Thymus (tissue), 11 donors: ENCODE data around the gene PRSS56. TPM values are rescaled to one million over a fixed set of nuclear protein-coding genes. Genes with fewer than 3 reads are reported as not detected.
A peak's percentile ranks its signal among the peaks of the same experiment; 100 is the strongest.

Experiments used
- DNase-seq, 9 donors: peaks; one replicate each; pipeline ENCODE4 v3.0.0-alpha.2; 2013; ENCODE audit warnings: low spot score in 9 of 9, low read depth in 6 of 9, missing footprints in 1 of 9
- H3K27ac ChIP-seq, 2 donors: one replicate each; pipeline ENCODE4 v1.5.1; 2013; ENCODE audit warnings: control low read depth in 1 of 2, low read depth in 1 of 2, low read length in 1 of 2, mild to moderate bottlenecking in 1 of 2, moderate library complexity in 1 of 2
- H3K27me3 ChIP-seq, 2 donors: one replicate each; pipeline ENCODE4 v1.5.1; 2013; ENCODE audit warnings: low read length in 1 of 2; ENCODE audit not compliant: control insufficient read depth in 2 of 2, insufficient read depth in 1 of 2
- H3K36me3 ChIP-seq, 2 donors: one replicate each; pipeline ENCODE4 v1.5.1; 2013; ENCODE audit warnings: low read length in 1 of 2, mild to moderate bottlenecking in 1 of 2, moderate library complexity in 1 of 2; ENCODE audit not compliant: control insufficient read depth in 2 of 2, insufficient read depth in 2 of 2
- H3K4me1 ChIP-seq, 2 donors: one replicate each; pipeline ENCODE4 v1.5.1; 2013; ENCODE audit warnings: low read length in 2 of 2; ENCODE audit not compliant: control insufficient read depth in 2 of 2, insufficient read depth in 2 of 2
- H3K4me3 ChIP-seq, 2 donors: one replicate each; pipeline ENCODE4 v1.5.1; 2013; ENCODE audit warnings: low read length in 2 of 2, control low read depth in 1 of 2, mild to moderate bottlenecking in 1 of 2
- H3K9me3 ChIP-seq, 2 donors: one replicate each; pipeline ENCODE4 v1.5.1; 2013; ENCODE audit warnings: low read length in 1 of 2, mild to moderate bottlenecking in 1 of 2; ENCODE audit not compliant: control insufficient read depth in 2 of 2, insufficient read depth in 1 of 2
- WGBS: extraction: QIAGEN DNeasy Blood & Tissue Kit; methylation state at CpG from one replicate; pipeline ENCODE4 v1.1.7; 2013; 5-methylcytosine and 5-hydroxymethylcytosine counted together
- polyA plus RNA-seq: library from polyadenylated mRNA; stranded (reverse); fragments of 200-250 nt; gene quantifications from one replicate; pipeline ENCODE4 v1.2.3, GENCODE V29; 2013
- total RNA-seq: library from RNA; stranded (reverse); fragments of 120-200 nt; gene quantifications from one replicate; pipeline ENCODE4 v1.2.4, GENCODE V29; 2013
- donor health status: healthy.

Gene PRSS56
- total and polyA plus RNA-seq, 2 donors, result 0.09 to 0.19 TPM

DNA sequence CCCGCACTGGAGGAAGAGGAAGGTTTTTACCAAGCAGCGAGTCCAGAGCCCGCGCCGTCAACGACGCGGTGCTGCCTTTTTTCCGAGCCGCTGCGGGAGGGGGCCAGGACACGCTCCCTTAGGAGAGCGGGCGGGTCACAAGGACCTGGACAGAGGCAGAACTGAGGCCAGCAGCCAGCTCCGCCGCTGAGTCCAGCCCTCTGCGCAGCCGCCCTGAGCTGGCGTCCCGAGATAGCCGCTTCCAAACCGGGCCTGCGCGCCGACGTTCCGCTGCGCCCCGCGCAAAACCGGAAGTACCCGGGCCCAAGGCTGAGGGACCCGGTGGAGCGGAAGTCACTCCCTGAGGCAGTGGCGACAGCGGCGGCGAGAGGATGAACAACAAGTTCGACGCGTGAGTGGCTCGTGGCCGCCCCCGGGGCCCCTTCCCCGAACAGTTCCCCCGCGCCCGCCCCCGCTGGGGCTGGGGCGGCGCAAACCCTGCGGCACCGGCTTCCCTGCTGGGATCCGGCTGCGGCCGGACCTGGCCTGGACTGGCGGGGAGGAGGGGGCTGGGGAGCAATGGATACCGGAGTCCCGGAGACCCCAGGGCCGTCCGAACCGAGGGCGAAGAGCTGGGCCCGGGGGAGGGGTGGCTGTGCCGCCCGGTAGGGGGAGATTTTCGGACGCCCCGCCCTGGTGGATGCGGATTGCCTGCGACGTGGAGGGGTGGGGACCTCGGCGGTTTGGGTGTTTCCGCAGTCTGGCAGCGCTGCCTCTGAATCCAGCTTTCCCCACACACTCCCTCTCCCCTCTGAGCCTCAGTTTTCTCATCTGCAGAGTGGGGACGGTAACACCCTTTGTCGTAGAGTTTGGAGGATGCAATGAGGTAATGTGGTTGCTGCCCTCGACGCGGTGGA lies 30.4 kb downstream of the PRSS56 start, which contains the start of the genes EIF4E2 and TIGD1:
Gene EIF4E2, plus strand, starts transcription at position 336 of the 896 bp plus-strand sequence. Its CDS starts 36 bp downstream, at position 372.
Gene TIGD1, minus strand, starts transcription at position 204 of the 896 bp plus-strand sequence. CDS start 675 bp downstream, outside the sequence.
- under 1% methylated on average over 81 of the region's 81 CpGs for WGBS
- peaks cover 13 to 18% of the 10 kb centered on the region in 2 donors for H3K4me1 ChIP-seq
- no peaks in the 10 kb centered on the region for H3K27me3 ChIP-seq
- H3K4me3 ChIP-seq, result peak within 1 kb of the TSS; percentile 93 to 99
- H3K36me3 ChIP-seq, result peaks cover 10 to 32% of the 10 kb centered on the region in 2 donors
- DNase-seq, result peak; percentile 74 to 95 (median 87)
- H3K27ac ChIP-seq, result peak within 1 kb of the TSS; percentile 95 to 99
- H3K9me3 ChIP-seq, result no peaks in the 10 kb centered on the region

DNA sequence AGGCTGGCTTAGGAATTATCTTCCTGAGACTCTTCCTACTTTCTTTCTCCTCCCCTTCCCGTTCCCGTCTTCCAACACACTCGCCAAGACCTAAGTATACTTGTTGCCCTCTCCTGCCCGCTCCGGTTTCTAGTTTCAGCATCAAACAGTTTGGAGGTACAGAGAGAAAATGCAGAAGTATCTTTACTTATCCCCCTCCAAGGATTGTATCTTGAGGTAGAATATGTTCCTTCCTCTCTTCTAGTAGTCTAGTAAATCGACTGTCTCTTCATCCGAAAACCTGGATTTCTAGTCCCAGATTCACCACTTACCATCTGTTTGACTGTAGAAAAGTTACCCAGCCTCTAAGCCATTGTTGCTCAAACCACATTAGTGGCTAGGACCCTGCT lies 31.1 kb downstream of the PRSS56 start:
- Histone ChIP-seq H3K4me1 (peaks cover 13 to 18% of the 10 kb centered on the region in 2 donors), H3K9me3 (no peaks in the 10 kb centered on the region), H3K36me3 (peaks cover 11 to 27% of the 10 kb centered on the region in 2 donors), H3K27ac (peak overlapping the region; percentile 62 to 95), H3K27me3 (no peaks in the 10 kb centered on the region), H3K4me3 (peak overlapping the region; percentile 93 to 99)
- DNase-seq, result peak in 1 of 9 donors; percentile 18
- 14% methylated on average over 7 of the region's 7 CpGs for WGBS

DNA sequence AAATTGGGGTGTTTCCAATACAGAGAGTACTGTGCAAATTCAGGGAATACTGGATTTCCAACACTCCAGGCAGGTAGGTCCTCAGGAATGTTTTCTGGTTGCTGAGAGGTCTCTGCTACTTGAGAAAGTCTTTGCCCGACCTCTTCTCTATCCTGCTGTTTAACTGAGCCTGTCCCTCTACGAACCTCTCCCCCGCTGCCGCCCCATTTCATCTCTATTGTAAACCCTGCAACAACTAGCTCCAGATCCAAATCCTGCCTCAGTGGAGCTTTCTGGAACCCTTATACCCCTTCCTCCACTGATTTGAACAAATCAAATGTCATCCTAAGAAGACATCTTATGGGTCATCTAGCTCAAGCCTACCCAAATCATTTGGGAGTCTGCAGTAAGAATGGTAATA lies 31.6 kb downstream of the PRSS56 start:
- no peak overlapping the region for H3K27ac ChIP-seq
- H3K36me3 ChIP-seq, result peaks cover 13 to 27% of the 10 kb centered on the region in 2 donors
- no peaks in the 10 kb centered on the region for H3K27me3 ChIP-seq
- H3K9me3 ChIP-seq, result no peaks in the 10 kb centered on the region
- peaks cover 13 to 18% of the 10 kb centered on the region in 2 donors for H3K4me1 ChIP-seq
- WGBS, result 98% methylated on average over 4 of the region's 4 CpGs
- peak overlapping the region in 1 of 2 donors; percentile 99 for H3K4me3 ChIP-seq
- DNase-seq, result no peak

DNA sequence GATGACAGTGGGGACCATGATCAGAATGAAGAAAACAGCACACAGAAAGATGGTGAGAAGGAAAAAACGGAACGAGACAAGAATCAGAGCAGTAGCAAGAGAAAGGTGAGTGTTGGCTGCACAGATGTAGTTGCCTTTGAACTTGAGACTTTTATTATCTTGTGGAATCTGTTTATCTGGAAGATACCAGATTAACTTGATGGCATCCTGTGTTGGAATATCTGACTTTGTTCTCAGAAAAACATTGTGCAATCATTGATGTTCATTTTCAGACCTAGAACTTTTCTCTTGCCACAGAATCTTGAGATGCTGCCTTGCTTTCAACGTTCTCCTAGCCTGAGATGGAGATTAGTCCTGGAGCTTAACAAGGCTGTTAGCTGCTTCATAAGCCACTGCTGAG lies 36.2 kb downstream of the PRSS56 start:
- Histone ChIP-seq H3K4me1 (peaks cover 5 to 7% of the 10 kb centered on the region in 2 donors), H3K4me3 (no peak overlapping the region), H3K27me3 (no peaks in the 10 kb centered on the region), H3K36me3 (peaks cover 22 to 55% of the 10 kb centered on the region in 2 donors), H3K9me3 (no peaks in the 10 kb centered on the region), H3K27ac (no peak overlapping the region)
- DNase-seq, result no peak
- 95% methylated on average over 3 of the region's 3 CpGs for WGBS

DNA sequence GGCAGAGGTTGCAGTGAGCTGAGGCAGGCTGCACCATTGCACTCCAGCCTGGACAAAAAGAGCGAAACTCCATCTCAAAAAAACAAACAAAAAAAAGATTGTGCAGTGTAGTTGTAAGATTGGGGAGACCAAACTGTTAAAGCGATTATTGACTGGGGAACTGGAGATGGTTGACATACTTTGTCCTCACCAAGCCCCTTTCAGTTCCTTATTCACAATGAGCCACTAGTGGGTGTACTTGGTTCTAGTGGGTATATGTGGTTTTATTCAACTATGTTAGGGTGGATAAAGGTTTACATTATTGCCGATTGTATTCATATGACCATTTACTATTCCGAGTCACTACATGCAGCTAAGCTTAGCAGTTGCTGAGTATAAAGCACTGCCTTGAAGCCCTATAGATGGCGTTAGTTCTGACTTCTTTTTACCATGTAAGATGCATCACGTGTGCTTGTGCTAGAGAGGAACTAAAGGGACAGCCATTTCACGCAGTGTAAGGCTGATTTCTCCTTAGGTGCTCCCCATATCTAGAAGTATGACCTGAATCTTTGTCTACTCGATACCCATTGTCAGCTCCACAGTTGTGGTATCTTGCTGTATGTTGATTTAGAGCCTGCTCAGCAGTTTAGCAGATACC lies 42.4 kb downstream of the PRSS56 start:
- H3K27me3 ChIP-seq, result no peaks in the 10 kb centered on the region
- no peaks in the 10 kb centered on the region for H3K4me1 ChIP-seq
- H3K36me3 ChIP-seq, result peaks cover 41 to 72% of the 10 kb centered on the region in 2 donors
- H3K27ac ChIP-seq, result no peak overlapping the region
- no peak for DNase-seq
- H3K4me3 ChIP-seq, result no peak overlapping the region
- no peaks in the 10 kb centered on the region for H3K9me3 ChIP-seq
- 92% methylated on average over 8 of the region's 8 CpGs for WGBS

DNA sequence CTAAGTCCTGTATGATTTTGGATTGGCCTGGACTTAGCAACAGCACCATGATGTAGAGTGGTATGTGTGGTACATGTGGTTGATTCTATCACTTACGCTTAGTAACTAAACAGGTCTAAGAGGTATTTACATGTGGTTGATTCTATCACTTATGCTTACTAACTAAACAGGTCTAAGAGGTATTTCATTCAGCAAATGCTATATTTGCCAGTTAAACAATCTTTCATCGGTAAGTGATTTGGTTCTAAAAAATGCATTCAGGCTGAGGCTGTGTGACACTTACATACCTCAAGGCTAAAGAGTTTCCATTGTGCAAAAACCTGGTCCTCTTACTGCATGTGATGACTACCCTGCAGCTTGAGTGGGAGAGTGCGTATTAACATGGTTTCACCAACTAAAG lies 43.4 kb downstream of the PRSS56 start:
- no peak overlapping the region for H3K27ac ChIP-seq
- DNase-seq, result no peak
- H3K27me3 ChIP-seq, result no peaks in the 10 kb centered on the region
- no peaks in the 10 kb centered on the region for H3K4me1 ChIP-seq
- no peak overlapping the region for H3K4me3 ChIP-seq
- H3K9me3 ChIP-seq, result no peaks in the 10 kb centered on the region
- WGBS, result 50% methylated on average over 3 of the region's 3 CpGs
- H3K36me3 ChIP-seq, result peaks cover 42 to 72% of the 10 kb centered on the region in 2 donors

DNA sequence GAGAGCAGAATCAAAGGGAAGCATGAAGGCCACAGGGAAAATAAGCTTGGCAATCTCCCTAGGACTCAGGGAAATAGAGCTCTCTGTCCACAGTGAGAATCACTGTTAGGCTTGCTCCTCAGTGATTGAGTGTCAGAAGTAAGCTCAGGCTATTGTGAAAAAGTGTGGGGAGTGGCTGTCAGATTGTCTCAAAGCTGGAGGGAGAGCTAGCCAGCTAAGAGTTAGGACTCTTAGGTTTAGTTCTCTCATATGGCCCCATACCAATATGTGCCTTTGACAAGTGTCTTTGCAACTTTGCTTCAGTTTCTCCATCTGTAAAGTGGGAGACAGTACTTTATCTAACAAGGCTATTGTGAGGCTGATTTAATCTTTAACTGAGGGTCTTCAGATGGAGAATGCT lies 47.5 kb downstream of the PRSS56 start:
- Histone ChIP-seq H3K27me3 (no peaks in the 10 kb centered on the region), H3K9me3 (no peaks in the 10 kb centered on the region), H3K27ac (no peak overlapping the region), H3K4me3 (no peak overlapping the region), H3K4me1 (peaks cover 0 to 3% of the 10 kb centered on the region in 2 donors), H3K36me3 (peaks cover 66 to 75% of the 10 kb centered on the region in 2 donors)
- no peak for DNase-seq

DNA sequence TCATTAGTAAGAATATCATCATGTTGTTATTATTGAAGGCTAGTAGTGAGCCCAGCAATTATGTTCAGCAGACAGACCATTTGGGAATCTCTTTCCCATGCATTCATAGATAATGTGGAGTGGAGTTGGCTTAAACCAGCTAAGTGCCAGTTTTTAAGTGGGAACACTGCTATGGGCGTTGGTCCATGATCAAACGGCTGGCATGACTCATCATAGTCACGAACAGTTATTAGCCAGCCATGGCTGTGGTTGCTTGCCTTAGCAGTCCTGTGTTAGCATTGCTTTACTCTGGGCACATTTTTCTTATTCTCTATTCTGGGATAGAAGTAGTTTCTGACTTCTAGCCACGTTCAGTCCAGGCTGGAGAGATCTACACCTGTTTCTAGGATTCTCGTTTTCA lies 48.0 kb downstream of the PRSS56 start:
- Histone ChIP-seq H3K27me3 (no peaks in the 10 kb centered on the region), H3K27ac (no peak overlapping the region), H3K4me3 (no peak overlapping the region), H3K9me3 (no peaks in the 10 kb centered on the region), H3K36me3 (peaks cover 65 to 75% of the 10 kb centered on the region in 2 donors), H3K4me1 (peaks cover 0 to 3% of the 10 kb centered on the region in 2 donors)
- DNase-seq, result no peak
- 96% methylated on average over 5 of the region's 5 CpGs for WGBS

DNA sequence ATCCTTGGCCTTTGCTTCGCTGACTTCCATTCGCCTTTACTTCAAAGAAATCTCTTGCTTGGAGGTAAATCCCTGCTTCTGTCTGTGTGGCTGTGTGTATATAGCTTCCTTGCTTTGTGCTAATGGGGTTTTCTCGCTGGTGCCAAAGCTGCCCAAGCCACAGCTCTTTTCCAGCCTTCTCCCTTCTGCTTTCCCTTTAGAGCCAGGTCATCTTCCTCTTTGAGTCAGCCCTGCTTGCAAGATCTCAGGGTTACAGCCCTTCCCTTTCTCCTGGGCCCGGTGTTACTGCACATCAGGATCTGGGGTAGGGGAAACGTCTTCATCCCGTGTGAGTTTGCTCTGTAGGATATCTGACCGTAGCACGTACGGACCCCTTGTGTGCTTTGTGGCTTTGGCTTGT lies 49.4 kb downstream of the PRSS56 start:
- 98% methylated on average over 9 of the region's 9 CpGs for WGBS
- no peak for DNase-seq
- H3K27ac ChIP-seq, result no peak overlapping the region
- no peak overlapping the region for H3K4me3 ChIP-seq
- H3K9me3 ChIP-seq, result no peaks in the 10 kb centered on the region
- H3K36me3 ChIP-seq, result peaks cover 78 to 82% of the 10 kb centered on the region in 2 donors
- peaks cover 0 to 3% of the 10 kb centered on the region in 2 donors for H3K4me1 ChIP-seq
- no peaks in the 10 kb centered on the region for H3K27me3 ChIP-seq
